GM10248 (cell line): ENCODE results near the gene ANKRD55.

Source experiments
- CTCF ChIA-PET: fragments of 300-600 bp; sonication (Branson Sonifier 250); formaldehyde crosslinking; extraction: SDS; loops from one replicate; lab custom pipeline; 2021; ENCODE audit warnings: antibody characterized with exemption; lab: Yijun Ruan, JAX
- POLR2A ChIA-PET: fragments of 350-650 bp; sonication (Branson Sonifier 250); formaldehyde crosslinking; extraction: SDS; loops from one replicate; lab custom pipeline; 2020; ENCODE audit warnings: antibody characterized with exemption; lab: Yijun Ruan, JAX
- DNase-seq: peaks from one replicate; pipeline ENCODE4 v3.0.0; 2012; ENCODE audit errors: extremely low spot score
- TF ChIP-seq, protein P1 (sequence below): IDR thresholded peaks from 2 replicates; pipeline ENCODE4 v1.5.1; 2012; ENCODE audit warnings: mild to moderate bottlenecking, low read depth; ENCODE audit errors: extremely low read depth, missing control alignments, control extremely low read depth

The ANKRD55 gene

DNA sequence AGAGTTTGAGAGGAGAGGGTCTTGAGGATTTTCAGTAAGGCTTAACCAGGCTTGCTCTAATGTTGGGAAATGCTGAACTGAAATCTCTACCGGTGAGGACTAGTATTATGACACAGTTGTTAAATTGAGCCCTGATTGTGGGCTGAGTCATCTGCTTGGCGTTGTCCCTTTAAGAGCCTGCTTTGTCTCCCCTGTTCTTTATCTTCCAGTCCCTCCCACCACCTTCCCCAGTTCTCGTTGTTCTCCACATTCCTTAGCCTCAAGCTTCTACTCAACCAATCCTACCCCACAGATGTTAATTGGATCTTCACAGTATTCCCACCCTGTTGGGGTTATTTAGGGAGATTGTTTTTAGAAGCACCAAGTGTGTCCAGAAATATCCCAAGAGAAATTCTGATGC, 57.6 kb downstream of the ANKRD55 start:
- ChIA-PET CTCF (interaction anchor here (1.4 kb wide), 1 partner anchor 20 kb away, joined by 3 read pairs; no protein-coding TSS in a partner anchor), POLR2A (no interaction called here)
- no peak for DNase-seq
- TF ChIP-seq, protein P1, sequence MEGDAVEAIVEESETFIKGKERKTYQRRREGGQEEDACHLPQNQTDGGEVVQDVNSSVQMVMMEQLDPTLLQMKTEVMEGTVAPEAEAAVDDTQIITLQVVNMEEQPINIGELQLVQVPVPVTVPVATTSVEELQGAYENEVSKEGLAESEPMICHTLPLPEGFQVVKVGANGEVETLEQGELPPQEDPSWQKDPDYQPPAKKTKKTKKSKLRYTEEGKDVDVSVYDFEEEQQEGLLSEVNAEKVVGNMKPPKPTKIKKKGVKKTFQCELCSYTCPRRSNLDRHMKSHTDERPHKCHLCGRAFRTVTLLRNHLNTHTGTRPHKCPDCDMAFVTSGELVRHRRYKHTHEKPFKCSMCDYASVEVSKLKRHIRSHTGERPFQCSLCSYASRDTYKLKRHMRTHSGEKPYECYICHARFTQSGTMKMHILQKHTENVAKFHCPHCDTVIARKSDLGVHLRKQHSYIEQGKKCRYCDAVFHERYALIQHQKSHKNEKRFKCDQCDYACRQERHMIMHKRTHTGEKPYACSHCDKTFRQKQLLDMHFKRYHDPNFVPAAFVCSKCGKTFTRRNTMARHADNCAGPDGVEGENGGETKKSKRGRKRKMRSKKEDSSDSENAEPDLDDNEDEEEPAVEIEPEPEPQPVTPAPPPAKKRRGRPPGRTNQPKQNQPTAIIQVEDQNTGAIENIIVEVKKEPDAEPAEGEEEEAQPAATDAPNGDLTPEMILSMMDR: no peak

DNA sequence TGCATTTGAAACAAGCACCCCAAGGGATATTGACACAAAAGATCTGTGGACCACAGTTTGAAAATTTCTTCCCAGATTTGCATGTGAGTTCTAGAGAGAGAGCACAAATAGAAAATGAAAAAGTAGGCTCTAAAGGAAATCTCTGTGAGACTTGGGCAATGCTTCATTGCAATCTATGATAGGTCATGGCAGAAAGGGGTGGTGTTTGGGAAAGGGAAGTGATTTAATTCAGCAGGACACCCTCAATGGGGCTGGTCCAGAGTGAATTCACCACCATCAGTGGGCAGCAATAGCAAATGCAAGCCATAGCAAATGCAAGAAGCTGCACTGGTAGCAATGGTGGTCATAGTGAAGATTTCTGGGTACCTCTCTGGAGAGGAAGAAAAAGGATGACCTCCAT, 58.1 kb downstream of the ANKRD55 start:
- TF ChIP-seq, protein P1: no peak
- DNase-seq: no peak
- CTCF ChIA-PET: no interaction called here
- POLR2A ChIA-PET: no interaction called here

DNA sequence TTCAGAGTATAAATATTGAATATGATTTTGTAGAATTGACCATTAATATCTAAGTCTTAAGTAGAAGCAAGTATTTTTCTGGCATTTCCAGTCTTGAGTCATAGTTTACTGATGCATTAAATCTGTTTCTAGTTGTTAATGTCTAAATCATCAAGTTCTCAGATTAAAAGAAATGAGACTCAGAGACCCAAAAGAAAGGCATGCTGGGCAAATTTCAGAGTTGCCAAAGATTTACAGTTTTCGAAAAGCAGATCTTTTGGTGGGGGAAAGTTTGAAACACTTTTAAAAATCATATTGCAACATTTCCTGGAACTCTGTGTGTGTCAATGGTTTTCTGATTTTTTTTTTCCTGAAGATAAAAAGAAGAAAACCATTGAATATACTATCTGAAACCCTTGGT, 60.9 kb downstream of the ANKRD55 start:
- ChIA-PET POLR2A (no interaction called here), CTCF (no interaction called here)
- no peak for DNase-seq
- TF ChIP-seq, protein P1: no peak

DNA sequence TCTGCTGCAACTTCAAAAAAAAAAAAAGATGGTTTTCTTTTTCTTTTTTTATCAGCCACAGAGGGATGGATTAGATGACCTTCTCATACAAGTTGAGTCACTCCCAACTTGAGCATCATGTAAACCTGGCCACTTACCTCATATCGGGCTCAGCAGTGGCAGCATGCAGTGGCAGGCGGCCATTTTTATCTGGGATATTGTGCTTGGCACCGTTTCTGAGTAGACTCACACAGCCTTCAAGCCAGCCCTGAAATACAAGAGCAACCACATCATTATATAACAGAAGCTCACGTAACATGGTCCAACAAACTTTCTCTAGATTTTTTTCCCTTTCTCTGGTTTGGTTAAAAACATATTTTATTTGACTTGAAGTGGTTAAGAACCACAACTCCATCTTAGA, 62.6 kb downstream of the ANKRD55 start:
- TF ChIP-seq, protein P1: no peak
- POLR2A ChIA-PET: no interaction called here
- DNase-seq: no peak
- CTCF ChIA-PET: interaction anchor here (1.1 kb wide), 1 partner anchor 9 kb away, joined by 4 read pairs; no protein-coding TSS in a partner anchor

DNA sequence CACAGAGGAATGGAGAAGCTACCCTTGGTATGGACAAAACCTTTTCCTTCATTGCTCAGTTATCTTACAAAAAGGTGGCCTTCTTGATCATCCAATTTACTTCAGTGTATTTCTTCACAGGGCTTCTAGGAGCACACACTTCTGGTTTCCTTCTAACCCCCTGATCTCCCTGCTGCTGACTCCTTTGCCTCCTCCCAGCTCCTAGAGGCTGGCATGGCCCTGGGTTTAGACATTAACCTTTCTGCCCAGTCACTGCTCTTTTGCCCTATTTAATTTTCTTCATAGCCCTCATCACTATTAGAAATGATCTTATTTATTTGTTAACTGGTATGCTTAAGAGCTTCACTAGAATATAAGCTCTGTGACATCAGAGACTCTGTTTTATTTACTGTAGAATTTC, 63.2 kb downstream of the ANKRD55 start:
- ChIA-PET POLR2A (no interaction called here), CTCF (interaction anchor here (1.1 kb wide), 1 partner anchor 10 kb away, joined by 4 read pairs; no protein-coding TSS in a partner anchor)
- TF ChIP-seq, protein P1: no peak
- DNase-seq: no peak

DNA sequence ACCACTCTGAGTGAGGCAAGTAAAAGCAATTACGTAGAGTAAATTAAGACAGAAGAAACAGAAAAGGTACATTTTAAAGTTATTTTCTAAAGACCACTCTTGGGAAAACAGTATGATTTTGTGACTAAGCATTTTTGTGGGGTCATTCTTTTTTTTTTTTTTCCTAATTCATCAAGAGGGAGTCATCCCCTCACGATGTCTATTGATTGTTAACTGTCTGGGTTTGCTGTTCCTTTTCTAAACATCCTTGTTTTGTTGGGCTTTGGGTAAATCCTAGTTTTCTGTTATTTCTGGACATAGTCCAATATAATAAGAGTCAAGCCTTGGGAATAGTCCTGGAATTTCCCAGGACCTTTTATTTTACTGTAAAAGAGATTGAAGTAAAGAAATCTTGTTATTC, 63.8 kb downstream of the ANKRD55 start:
- DNase-seq: no peak
- POLR2A ChIA-PET: no interaction called here
- TF ChIP-seq, protein P1: no peak
- CTCF ChIA-PET: interaction anchor here (1.1 kb wide), 1 partner anchor 10 kb away, joined by 4 read pairs; no protein-coding TSS in a partner anchor

DNA sequence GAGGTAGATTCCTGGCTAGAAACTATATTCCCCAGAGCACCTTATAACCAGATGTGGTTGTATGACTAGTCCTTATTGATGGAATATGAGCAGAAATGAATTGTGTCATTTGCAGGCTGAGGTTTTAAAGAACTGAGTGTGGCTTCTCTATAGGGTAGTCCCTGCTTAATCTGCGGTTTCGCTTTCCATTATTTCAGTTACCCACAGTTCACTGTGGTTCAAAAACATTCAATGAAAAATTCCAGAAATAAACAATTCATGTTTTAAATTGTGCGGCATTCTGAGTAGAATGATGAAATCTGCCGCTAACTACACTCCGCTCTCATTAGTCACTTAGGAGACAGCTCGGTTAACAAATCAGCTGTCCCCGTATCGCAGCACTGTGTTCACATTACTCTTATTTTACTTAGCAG, 65.1 kb downstream of the ANKRD55 start:
- DNase-seq: no peak
- TF ChIP-seq, protein P1: no peak
- ChIA-PET CTCF (no interaction called here), POLR2A (no interaction called here)
